22Rv1 (cell line): ENCODE results near the gene NINL.

Experiments
- H3K27ac ChIP-seq: fragments of 450-650 bp; 2 replicates; pipeline ENCODE4 v1.5.1; 2017
- ZFX ChIP-seq: fragments of 450-650 bp; IDR thresholded peaks from 2 replicates; pipeline ENCODE4 v1.6.1; 2017; ENCODE audit warnings: antibody characterized with exemption, borderline replicate concordance
- TF ChIP-seq, protein P1 (sequence below): fragments of 450-650 bp; IDR thresholded peaks from 2 replicates; pipeline ENCODE4 v1.5.1; 2017; ENCODE audit warnings: mild to moderate bottlenecking

Gene NINL

GRCh38 chr20:25447671-25448070 is 137.7 kb downstream of the NINL start:
- TF ChIP-seq ZFX, result no peak
- TF ChIP-seq, protein P1, sequence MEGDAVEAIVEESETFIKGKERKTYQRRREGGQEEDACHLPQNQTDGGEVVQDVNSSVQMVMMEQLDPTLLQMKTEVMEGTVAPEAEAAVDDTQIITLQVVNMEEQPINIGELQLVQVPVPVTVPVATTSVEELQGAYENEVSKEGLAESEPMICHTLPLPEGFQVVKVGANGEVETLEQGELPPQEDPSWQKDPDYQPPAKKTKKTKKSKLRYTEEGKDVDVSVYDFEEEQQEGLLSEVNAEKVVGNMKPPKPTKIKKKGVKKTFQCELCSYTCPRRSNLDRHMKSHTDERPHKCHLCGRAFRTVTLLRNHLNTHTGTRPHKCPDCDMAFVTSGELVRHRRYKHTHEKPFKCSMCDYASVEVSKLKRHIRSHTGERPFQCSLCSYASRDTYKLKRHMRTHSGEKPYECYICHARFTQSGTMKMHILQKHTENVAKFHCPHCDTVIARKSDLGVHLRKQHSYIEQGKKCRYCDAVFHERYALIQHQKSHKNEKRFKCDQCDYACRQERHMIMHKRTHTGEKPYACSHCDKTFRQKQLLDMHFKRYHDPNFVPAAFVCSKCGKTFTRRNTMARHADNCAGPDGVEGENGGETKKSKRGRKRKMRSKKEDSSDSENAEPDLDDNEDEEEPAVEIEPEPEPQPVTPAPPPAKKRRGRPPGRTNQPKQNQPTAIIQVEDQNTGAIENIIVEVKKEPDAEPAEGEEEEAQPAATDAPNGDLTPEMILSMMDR, result no peak
- no peak overlapping the region for H3K27ac ChIP-seq

DNA sequence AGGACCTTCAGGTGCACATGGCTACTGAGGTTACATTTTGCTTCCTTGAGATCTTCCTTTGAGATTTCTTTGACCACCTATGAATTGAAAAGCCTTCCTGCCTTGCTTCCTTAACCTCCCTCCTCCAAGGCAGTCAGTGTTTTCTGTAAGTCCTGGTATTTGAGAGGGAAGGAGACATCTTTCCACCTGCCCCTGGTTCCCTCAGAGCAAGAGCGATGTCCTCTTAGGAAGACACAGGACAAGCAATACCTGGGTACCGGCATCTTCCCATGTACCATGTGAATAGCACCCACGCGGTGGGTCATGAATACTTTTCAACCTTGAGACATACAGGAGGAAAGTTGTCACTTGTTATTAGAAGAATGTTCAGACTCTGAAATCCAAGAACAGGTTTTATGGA is 140.8 kb downstream of the NINL start:
- no peak overlapping the region for H3K27ac ChIP-seq
- no peak for TF ChIP-seq ZFX
- TF ChIP-seq, protein P1, result no peak

- no peak for TF ChIP-seq ZFX
- TF ChIP-seq, protein P1, result no peak
- no peak overlapping the region for H3K27ac ChIP-seq
Observed at GRCh38 chr20:25439328-25439727, 146.0 kb downstream of the NINL start.

DNA sequence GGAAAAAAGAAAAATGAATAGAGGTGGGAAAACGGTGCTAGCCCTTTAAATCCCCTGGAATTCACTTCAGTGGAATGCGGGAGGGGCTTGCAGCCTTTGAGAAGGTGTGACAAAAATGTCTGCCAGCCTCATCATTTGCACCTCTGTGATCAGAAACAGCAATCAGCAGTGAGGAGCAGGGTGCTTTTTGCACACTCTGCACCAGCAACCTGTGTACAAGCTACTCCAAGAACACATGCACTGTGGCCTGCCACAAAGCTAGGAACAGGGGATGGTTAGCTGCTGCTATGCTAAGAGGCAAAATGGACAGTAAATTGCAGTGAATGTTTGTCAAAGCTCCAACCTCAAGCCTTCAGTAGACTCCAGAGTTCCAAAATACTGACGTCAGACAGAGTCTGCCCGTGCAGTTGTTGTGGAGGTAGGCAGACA is 148.2 kb downstream of the NINL start:
- TF ChIP-seq, protein P1, result no peak
- no peak for TF ChIP-seq ZFX
- H3K27ac ChIP-seq, result no peak overlapping the region

DNA sequence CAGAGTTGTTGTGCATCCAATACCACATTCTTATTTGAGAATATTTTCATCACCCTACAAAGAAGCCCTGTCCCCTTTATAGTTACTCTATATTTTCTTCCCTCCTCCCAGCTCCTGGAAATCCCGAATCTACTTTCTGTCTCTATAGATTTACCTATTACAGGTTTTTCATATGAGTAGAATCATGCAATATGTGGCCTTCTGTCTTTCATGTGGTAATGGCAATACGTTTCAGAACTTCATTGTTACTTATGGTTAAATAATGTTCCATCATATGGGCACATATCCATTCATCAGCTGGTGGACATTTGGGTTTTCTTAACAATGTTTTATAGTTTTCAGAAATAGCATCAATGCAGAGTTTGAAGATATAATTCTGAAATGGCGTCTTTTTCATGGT is 160.8 kb downstream of the NINL start:
- no peak for TF ChIP-seq ZFX
- TF ChIP-seq, protein P1, result no peak

GRCh38 chr20:25422032-25422431 is 163.3 kb downstream of the NINL start:
- TF ChIP-seq, protein P1, result no peak
- no peak for TF ChIP-seq ZFX
- H3K27ac ChIP-seq, result no peak overlapping the region

More for the DNA sequence above, 160.8 kb downstream of the NINL start:
- no peak overlapping the region for H3K27ac ChIP-seq

GRCh38 chr20:25421102-25421501 is 164.2 kb downstream of the NINL start:
- no peak overlapping the region for H3K27ac ChIP-seq
- TF ChIP-seq, protein P1, result no peak
- TF ChIP-seq ZFX, result no peak
